Measurements from ENCODE around the gene ACAA2.

- TF ChIP-seq, protein P1, sequence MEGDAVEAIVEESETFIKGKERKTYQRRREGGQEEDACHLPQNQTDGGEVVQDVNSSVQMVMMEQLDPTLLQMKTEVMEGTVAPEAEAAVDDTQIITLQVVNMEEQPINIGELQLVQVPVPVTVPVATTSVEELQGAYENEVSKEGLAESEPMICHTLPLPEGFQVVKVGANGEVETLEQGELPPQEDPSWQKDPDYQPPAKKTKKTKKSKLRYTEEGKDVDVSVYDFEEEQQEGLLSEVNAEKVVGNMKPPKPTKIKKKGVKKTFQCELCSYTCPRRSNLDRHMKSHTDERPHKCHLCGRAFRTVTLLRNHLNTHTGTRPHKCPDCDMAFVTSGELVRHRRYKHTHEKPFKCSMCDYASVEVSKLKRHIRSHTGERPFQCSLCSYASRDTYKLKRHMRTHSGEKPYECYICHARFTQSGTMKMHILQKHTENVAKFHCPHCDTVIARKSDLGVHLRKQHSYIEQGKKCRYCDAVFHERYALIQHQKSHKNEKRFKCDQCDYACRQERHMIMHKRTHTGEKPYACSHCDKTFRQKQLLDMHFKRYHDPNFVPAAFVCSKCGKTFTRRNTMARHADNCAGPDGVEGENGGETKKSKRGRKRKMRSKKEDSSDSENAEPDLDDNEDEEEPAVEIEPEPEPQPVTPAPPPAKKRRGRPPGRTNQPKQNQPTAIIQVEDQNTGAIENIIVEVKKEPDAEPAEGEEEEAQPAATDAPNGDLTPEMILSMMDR (IDR thresholded peaks at IDR 0.05; ENCODE audit: borderline replicate concordance, extremely low read depth, low read length, poor library complexity, severe bottlenecking), result no peak
- TF ChIP-seq EZH2 (IDR thresholded peaks at IDR 0.05; ENCODE audit: borderline replicate concordance, low read depth, low read length, severe bottlenecking), result no peak
These were observed 27.2 kb downstream of the ACAA2 start for GRCh38 chr18:49786019-49786720.
